GM12864 (cell line): ENCODE data around the gene ADGRA1.

Experiments
- DNase-seq: peaks from one replicate; pipeline ENCODE4 v3.0.0-alpha.2; 2011; ENCODE audit warnings: low read depth
- H3K4me3 ChIP-seq: 2 replicates; pipeline ENCODE4 v1.5.1; 2011; ENCODE audit warnings: mild to moderate bottlenecking, low read depth, low read length, control low read depth
- TF ChIP-seq, protein P1 (sequence below): IDR thresholded peaks from 2 replicates; pipeline ENCODE4 v1.5.1; 2011; ENCODE audit warnings: low read depth, mild to moderate bottlenecking, moderate library complexity, low read length, control low read depth, inconsistent platforms; ENCODE audit errors: missing control alignments

The ADGRA1 gene

DNA sequence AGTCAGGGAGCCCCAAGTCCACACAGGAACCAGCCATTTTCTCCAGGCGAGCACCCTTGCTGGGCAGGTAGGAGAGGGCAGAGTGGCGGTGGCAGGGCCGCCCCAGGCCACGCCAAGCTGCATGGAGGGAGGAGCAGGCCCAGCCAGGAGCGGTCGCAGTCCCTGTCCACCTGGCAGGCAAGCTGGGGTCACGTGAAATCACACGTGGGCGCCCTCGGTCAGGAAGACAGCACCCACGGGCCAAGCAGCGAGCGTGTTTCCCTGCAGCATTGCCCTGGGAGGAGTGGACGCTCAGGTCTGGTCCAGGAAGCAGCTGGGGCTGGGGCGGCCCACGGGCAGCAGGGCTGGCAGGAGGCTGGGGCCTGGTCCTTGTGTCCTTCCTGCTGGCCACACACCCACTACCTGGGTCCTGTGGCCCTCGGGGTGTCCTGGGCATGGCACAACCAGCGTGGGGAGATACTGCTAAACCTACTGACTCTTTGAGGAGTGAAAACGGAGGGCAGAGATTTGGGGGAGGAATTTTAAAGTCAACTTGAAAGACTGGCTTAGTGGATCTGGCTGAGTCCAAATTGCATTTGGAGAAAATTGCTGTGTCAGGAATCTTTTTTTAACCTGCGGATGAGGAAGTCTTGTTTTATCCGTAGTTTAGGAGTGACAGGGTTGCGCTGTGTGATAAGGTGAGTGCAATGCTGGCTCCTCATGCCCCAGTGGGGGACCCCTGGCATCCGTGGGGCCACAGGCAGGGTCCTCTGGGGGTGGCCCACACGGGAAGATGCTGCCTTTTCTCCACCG is 12.2 kb upstream of the ADGRA1 start:
- no peak overlapping the region for H3K4me3 ChIP-seq
- TF ChIP-seq, protein P1, sequence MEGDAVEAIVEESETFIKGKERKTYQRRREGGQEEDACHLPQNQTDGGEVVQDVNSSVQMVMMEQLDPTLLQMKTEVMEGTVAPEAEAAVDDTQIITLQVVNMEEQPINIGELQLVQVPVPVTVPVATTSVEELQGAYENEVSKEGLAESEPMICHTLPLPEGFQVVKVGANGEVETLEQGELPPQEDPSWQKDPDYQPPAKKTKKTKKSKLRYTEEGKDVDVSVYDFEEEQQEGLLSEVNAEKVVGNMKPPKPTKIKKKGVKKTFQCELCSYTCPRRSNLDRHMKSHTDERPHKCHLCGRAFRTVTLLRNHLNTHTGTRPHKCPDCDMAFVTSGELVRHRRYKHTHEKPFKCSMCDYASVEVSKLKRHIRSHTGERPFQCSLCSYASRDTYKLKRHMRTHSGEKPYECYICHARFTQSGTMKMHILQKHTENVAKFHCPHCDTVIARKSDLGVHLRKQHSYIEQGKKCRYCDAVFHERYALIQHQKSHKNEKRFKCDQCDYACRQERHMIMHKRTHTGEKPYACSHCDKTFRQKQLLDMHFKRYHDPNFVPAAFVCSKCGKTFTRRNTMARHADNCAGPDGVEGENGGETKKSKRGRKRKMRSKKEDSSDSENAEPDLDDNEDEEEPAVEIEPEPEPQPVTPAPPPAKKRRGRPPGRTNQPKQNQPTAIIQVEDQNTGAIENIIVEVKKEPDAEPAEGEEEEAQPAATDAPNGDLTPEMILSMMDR = no peak
- DNase-seq = no peak

DNA sequence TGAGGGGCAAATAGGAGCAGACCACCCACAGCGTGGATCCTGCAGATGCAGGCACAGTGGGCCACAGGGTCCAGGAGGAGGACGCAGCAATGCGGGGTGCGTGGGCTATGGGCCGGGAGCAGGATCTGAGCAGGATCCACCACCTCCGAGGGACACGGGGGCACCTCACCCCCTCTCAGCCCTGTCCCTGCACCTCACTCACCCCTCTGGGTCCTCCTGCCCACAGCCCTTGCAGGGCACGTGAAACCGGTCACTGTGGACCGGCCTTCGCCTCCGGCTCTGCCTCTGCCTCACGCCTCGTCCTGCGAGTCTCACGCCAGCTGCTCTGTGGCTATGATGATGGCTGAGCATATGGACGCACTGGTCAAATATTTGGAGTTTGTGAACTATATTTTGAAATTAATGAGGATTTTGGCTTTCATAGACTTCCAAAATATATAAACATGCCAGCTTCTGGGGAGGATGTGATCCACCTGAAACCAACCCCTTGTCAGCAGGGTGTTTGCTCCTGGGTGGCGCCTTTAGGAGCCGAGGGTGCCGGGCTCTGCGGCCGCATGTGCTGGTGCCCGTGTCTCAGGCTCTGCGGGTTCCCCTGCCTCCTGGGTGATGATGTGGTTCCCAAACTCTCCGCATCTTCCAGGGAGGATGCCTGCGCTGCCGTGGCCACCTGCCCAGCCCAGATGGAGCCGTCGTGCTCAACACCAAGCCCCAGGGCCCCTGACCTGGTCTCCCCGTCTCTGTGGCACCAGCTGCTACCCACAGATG is 11.3 kb upstream of the ADGRA1 start:
- DNase-seq = no peak
- H3K4me3 ChIP-seq = no peak overlapping the region
- TF ChIP-seq, protein P1 = no peak

DNA sequence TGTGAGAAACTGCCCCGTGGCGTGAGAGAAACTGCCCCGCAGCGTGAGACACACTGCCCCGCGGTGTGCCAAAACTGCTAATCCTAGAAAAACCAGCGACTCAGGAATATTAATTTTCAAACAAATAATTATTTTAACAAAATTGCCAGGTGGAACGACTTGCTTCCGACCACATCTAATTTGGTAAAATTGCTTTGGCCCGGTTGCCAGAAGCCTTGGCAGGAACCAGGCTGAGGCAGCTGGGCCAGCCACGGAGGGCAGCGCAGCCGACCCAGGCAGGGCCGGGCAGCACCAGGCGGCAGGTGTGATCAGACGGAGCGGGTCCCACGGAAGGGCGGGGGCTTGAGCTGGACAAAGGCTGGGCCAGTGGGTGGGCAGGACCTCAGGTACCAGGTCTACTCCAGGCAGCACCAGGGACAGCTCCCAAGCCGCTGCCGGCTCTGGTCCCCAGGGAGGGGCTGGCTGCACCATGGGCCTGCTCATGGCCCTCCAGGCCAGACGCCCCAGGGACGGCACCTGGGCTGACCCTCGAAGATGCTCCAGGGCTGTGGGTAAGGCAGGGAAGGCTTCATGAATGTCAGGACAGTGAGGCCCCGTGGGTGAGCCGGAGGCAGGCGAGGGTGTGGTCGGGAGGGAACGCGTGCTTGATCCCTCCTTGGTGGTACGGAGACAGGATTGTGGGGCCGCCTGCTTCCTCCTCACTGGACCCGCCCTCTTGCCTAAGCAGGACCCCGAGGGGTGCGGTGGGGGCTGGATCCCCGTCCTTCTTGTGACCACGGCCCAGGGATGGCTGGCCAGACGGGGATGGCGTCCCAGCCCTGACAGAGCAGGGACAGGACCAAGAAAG is 7.7 kb upstream of the ADGRA1 start:
- TF ChIP-seq, protein P1 = no peak
- no peak for DNase-seq
- H3K4me3 ChIP-seq = no peak overlapping the region

DNA sequence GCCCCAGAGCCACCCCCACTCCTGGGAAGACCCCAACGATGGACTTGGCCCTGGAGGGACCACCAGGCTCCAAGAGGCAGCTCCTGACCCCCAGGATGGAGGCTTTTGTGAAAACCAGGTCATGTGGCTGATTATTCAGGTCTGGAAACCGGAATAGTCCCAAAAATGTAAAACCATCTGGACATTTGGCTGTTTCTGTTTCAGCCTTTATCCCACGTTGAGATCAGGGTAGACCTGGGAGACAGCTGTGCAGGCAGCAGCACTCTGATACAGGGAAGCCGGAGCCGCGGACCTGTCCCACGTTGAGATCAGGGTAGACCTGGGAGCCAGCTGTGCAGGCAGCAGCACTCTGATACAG is 7.1 kb upstream of the ADGRA1 start:
- no peak for DNase-seq
- no peak overlapping the region for H3K4me3 ChIP-seq
- TF ChIP-seq, protein P1 = no peak

DNA sequence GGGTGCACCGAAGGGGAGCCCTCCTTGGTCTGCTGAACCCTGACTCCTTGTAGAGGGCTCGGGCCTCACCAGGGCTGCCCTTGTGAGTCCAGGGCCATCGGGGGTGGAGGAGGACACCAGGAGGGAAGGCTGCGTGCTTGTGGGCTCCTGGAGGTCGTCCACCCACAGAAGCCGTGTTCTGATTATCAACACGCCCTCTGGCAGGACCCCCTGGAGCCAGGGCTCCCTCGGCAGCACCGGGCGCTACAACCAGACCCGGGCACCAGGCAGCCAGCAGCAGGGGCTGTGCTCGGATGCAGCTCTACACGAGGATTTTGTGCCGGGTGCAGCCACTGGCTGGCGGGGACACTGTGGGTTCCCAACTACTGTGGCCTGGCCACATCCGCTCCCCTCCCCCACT is 6.1 kb upstream of the ADGRA1 start:
- TF ChIP-seq, protein P1 = no peak
- no peak for DNase-seq
- H3K4me3 ChIP-seq = no peak overlapping the region

DNA sequence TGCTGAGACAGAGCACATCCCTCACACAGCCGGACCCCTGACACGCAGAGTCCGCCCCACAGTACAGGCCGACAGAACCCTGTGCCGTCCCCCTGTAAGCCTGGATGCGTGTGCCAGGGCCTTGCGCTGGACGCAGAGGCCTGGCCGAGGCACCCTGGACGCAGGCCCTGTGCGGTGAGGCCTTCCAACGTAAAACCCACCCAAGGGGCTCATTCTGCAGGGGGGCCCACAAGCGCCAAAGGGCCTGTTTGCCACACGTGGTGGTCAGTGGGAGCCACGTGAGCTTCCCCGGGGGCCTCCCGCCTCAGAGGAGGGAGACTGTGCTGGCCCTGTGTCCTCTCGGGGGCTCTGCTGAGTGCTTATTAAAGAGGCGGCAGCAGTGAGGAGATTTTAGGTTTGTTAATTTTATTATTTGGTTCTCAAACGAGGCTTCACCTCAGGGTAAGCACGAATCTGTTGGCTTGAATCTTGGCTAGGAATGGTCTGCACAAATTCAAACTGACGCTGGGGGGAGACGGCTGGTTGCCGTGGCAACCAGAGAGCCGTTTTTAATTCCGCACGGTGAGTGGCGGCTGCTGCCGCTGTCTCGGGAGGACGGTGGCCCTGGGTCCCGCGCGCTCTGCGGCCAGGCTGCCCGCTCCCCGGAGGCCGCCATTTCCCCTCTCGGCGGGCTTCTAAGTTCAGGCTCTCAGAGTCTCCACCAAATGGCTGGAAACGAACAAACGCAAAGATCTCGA is 4.9 kb upstream of the ADGRA1 start:
- H3K4me3 ChIP-seq = no peak overlapping the region
- DNase-seq = no peak
- TF ChIP-seq, protein P1 = no peak
